ENCODE results near the gene MAS1. TPM values are rescaled to one million over a fixed set of nuclear protein-coding genes. Genes with fewer than 3 reads are reported as not detected.

Gene MAS1
- total RNA-seq, 1 donor from 2014 or later, result not detected

DNA sequence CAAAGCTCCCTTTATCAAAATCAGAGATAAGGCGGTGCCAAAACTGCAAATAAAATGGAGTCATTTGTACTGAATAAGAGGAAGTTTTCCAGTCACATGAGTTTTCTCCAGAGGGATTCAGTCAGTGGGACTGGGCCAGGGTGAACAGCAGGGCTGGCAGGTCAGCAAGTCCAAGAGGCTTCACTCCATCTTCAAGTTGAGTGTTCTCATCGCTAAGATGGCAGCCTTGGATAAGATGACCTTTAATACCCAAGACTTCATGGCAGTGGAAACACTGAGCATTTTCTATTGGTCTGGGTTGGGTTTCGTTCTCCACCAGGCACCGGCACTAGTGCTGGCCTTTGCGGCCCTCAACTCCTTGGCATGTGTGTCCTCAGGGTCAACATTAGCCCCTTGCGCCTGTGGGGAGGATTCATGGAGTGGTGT lies 48.8 kb downstream of the MAS1 start:
- H3K27me3 Mint-ChIP-seq, result peaks cover 19% of the 10 kb centered on the region
- H3K9me3 Mint-ChIP-seq, result peaks cover 13% of the 10 kb centered on the region
- ChIA-PET POLR2A (no interaction called here), CTCF (no interaction called here)
- intact Hi-C loops (cut with micrococcal nuclease), result loop anchor here (10.0 kb wide), 1 partner anchor 765 kb away; no protein-coding TSS in a partner anchor
- no peak overlapping the region for H3K27ac Mint-ChIP-seq
- no peak for TF ChIP-seq CTCF (IDR thresholded peaks at IDR 0.05)
- DNase-seq, result no peak
- H3K36me3 Mint-ChIP-seq (ENCODE audit: low read depth), result no peaks in the 10 kb centered on the region
- H3K4me1 Mint-ChIP-seq, result no peaks in the 10 kb centered on the region
- H3K4me3 Mint-ChIP-seq, result no peak overlapping the region
- no peak for ATAC-seq (ENCODE audit: low read depth)

Other genes starting within 250 kb of the MAS1 start
- gene SOD2, start 197.7 kb upstream of the MAS1 start, total RNA-seq, result 91.0 and 98.2 TPM in 2 replicates
- 124 and 141 TPM in 2 replicates for gene WTAP, start 163.5 kb upstream of the MAS1 start, total RNA-seq
- 82.0 and 87.9 TPM in 2 replicates for gene ACAT2, start 128.9 kb upstream of the MAS1 start, total RNA-seq
- gene TCP1, start 101.4 kb upstream of the MAS1 start, total RNA-seq, result 181 and 199 TPM in 2 replicates
- 44.7 and 47.7 TPM in 2 replicates for gene MRPL18, start 100.5 kb upstream of the MAS1 start, total RNA-seq
- gene PNLDC1, start 90.7 kb upstream of the MAS1 start, total RNA-seq, result 0.24 TPM in 1 of 2 replicates, not detected in the other
- gene IGF2R, start 78.1 kb downstream of the MAS1 start, total RNA-seq, result 69.6 and 79.5 TPM in 2 replicates
- 1.0 and 2.8 TPM in 2 replicates for gene SLC22A1, start 230.8 kb downstream of the MAS1 start, total RNA-seq

Measured in activated B cell treated with CpG ODN at 0.5 μM for 24 hours (primary cell).